Activated naive CD4-positive, alpha-beta T cell (primary cell): ENCODE data around the gene SUGP1.
"Not testable (repeated sequence)": the region's sequence is repeated elsewhere in the genome, so short reads cannot be mapped to it uniquely, and the experiment has no call there.

ENCODE experiments used
- DNase-seq, 4 experiments: peaks; one replicate each; lab custom pipeline; 2025; lab: John Stamatoyannopoulos, UW

SUGP1 gene

DNA sequence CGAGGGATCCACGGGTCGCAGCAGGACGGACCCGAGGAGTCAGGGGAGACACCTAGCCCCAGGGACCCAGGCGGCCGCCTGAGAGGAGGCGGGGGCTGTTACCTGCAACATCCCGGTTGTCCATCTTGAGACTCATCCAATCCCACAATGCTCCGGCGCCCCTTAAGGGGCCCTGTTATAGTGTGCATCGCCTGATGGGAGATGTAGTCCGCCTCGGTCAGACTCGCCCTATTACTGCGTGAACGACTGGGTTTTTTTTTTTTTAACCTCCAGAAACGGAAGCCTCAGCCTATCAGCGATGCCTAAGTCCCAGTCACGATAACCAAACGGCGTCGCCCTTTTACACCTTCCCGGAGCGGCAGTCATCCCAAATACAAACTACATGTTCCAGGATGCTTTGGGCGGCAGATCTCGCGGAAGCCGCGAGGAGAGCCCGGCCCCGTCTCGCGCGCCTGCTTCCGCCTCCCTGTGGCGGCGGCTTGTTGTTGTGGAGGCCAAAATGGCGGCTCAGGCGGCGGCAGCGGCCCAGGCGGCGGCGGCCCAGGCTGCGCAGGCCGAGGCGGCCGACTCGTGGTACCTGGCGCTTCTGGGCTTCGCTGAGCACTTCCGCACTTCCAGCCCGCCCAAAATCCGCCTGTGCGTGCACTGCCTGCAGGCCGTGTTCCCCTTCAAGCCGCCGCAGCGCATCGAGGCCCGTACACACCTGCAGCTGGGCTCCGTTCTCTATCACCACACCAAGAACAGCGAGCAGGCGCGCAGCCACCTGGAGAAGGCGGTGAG, at the start of gene SUGP1, which contains the start of gene MAU2:
Gene SUGP1 (minus strand): TSS at position 149 of the 780 bp plus-strand sequence. CDS start 13 bp downstream, at position 136.
Gene MAU2 (plus strand): TSS at position 469 of the 780 bp plus-strand sequence. CDS start 31 bp downstream, at position 500.
- DNase-seq, result peak; percentile 68 to 86 (median 72)

GRCh38 chr19:19368087-19368486, 47.8 kb upstream of the SUGP1 start:
- DNase-seq, result no peak

GRCh38 chr19:19366434-19367396, 46.4 kb upstream of the SUGP1 start:
- peak; percentile 21 to 62 (median 46) for DNase-seq

DNA sequence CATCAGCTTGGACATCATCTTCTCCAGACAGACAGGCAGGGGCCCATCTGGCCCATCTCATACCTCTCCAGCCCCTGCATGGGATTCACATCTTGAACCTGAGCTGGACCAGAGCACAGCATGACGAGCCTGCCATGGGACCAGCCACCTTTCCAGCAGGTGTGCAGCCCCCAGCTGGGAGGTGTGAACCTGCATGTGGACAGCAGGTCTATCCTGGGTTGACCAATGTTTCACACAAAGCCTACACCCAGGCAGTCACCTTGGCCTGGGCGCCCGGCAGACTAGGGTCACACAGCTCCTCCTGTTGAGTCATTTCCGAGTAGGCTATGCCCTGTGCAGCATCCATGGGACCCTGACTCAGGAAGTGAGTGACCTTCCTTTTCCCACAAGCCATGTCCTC, 41.8 kb upstream of the SUGP1 start:
- DNase-seq, result no peak

- peak; percentile 15 to 45 (median 31) for DNase-seq
These were observed 40.8 kb upstream of the SUGP1 start for GRCh38 chr19:19361075-19361594.

DNA sequence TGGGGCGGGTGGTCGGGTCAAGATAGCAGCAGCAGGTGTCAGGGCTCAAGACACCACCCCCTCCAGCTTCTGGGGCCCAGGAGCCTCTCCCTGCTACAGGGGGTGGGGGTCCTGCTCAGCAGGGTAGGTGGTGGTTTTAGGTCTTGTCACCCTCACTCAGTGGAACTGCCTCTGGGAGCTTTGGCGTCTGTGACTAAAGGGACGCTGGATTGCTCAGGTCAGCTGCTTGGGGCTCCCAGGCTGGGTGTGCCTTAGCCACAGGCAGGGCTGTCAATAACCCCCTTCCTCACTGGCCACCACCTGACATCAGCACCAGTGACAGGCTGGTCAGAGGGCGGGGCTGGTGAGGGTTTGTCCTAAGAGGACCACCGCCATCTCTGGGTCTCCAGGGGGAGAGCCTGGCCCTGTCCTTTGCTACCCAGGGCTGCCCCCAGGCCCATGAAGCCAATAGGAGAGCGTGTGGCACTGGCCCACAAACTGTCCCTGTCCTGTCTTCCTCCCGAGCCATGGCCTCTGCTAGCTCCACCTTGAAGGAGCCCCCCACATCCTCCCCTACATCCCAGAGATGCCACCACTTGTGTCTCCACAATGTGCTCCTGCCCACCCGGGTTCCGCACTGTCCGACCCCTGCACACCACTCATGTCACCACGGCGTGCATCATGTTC, 36.7 kb upstream of the SUGP1 start:
- no peak for DNase-seq

DNA sequence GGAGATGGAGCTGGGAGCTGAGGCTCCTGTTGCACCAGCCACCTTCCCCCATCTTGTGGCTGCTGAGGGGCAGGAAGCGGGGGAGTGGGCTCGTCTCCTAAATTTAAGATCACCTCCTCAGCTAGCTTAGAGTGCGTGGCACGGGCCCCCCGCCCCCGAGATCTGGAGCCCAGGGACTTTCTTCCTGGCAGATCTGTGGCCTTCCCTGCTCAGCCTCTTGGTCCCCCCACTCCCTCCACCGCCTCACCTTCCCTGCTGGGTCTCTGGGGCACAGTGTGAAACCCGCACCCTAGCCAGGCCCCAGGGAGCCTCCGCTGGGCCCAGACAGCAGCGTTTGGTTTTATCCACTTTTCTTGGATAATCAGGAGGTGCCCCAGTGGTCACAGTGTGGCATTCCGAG, 36.2 kb upstream of the SUGP1 start:
- DNase-seq, result no peak

DNA sequence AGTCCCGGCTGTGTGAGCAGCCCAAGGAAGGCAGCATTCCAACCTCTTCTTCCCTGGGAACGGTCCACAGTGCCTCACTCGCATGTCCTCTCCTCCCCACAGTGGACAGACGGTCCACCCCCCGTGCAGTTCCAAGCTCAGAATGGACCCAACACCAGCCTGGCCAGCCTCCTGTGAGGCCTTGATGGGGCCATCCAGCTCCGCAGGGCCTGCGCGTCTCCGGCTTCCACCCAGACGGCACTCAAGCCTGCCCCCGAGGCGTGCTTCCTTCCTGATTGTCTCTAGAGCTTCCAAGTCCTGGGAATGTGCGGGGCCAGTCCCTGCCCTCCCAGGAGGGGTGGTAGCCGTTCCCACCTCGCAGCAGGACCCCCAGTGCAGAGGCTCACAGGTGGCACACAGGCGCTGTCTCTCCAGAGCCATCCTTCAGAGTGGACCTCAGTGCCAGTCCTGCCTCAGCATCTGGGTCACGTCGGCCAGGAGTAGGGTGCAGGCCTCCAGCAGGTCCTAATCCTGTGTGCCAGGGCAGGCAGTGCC, 35.4 kb upstream of the SUGP1 start:
- DNase-seq, result no peak

DNA sequence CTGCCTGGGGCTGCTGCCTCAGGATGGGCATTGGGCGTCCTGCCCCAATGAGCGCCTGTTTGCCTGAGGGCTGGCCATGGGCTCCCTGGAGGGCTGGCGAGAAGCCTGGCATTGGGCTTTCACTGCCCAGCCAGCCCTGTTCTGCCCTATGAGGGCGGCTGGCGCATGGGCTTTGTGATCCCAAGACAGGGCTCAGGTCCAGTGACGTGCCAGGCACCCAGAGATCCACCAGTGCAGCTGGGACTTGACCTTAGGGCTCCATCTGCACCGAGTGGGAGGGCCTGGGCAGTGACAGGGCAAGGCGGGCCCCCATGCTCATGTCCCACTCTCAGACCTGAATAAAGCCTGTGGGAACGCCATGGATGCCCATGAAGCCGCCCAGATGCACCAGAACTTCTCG, 34.6 kb upstream of the SUGP1 start:
- no peak for DNase-seq

DNA sequence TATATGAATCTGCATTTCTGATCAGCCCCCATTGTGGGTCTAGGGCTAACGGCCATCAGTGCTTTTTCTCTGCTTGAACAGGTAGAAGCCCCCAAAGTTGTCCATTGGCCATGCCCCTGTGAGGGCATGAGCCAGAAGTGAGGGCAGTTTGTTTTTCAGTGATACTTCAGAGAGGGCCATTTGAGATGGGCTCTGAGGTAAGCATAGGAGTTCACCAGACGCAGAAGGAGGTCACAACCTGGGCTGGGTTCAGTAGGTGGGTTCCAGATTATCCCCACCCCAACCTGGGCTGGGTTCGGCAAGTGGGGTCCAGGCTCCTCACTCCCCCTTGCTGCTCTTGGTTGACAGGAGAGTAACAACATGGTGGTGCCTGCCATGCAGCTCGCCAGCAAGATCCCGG, 33.7 kb upstream of the SUGP1 start:
- DNase-seq, result no peak

DNA sequence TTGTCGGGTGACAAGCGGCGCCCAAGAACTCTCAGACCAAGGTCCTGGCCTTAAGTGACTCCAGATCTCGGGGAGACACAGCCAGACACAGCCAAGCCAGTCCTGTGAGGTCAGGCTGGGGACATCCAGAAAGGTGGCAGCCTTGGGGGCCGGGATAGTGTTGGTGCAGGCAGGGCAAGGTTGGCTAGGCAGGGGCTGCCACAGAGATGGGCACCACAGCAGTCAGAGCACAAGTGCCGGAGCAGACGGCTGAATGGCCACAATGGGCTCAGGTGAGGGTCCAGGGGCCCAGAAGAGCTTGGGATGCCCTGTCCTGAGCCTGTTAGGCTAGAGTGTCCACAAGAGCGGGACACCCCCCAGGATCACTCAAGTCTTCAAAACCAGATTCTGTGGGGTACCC, 32.5 kb upstream of the SUGP1 start:
- no peak for DNase-seq

DNA sequence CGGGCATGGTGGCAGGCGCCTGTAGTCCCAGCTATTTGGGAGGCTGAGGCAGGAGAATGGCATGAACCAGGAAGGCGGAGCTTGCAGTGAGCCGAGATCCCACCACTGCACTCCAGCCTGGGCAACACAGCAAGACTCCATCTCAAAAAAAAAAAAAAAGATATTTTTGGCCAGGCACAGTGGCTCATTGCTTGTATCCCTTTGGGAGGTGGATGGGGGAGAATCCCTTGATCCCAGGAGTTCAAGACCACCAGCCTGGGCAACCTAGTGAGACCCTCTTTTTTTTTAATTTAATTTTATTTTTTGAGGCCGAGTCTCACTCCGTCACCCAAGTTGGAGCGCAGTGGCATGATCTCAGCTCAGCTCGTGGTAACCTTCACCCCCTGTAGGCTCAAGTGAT, 30.4 kb upstream of the SUGP1 start:
- DNase-seq, result not testable (repeated sequence)

GRCh38 chr19:19349365-19349764, 29.1 kb upstream of the SUGP1 start:
- DNase-seq, result no peak

- DNase-seq, result no peak
These were observed 28.0 kb upstream of the SUGP1 start for GRCh38 chr19:19348266-19348665.

DNA sequence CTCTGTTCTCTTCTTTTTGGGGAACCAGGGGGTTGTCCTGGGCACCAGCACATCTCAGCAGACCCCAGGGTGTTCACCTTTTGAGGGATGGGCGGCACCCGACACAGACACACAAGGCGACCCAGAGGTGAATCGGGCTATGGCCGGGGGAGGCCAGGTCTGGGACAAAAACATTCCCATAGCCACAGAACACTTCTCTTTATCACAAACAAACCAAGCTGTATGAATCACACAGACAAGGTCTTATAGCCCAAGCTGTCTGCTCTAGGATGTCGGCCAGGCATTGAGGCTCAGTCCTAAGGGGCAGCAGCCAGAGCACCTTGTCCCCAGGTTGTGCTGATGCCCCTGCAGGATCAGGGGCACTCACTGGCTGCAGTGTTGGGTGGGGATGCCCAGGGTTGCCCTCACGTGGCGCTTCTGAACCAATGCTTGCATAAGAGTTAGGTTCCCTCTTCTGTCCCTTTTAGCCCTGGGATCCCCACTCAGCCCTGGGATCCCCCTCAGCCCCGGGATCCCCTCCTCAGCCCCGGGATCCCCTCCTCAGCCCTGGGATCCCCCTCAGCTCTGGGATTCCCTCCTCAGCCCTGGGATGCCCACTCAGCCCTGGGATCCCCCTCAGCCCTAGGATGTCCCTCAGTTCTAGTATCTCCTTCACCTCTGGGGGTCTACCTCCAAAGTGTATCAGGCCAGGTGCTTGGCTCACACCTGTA, 27.2 kb upstream of the SUGP1 start:
- no peak for DNase-seq

- DNase-seq, result no peak
These were observed 25.7 kb upstream of the SUGP1 start for GRCh38 chr19:19345970-19346369.

DNA sequence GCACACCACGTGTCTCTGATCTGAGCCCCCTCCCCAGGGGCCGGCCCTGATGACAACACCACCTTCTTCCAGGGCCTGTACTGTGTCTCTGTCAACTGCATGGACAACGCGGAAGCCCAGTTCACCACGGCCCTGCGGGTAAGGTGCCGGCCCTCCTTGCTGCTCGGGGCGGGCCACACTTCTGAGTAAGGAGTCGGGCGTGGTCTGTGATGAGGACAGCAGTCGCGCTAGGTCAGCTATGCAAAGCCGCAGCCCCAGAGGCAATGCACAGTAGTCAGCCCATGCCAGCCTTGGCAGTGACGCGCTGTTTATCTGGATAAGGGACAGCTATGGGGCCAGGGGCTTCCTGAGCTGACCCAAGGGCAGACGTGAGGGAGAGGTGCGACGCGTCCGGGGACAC, 24.9 kb upstream of the SUGP1 start:
- no peak for DNase-seq

DNA sequence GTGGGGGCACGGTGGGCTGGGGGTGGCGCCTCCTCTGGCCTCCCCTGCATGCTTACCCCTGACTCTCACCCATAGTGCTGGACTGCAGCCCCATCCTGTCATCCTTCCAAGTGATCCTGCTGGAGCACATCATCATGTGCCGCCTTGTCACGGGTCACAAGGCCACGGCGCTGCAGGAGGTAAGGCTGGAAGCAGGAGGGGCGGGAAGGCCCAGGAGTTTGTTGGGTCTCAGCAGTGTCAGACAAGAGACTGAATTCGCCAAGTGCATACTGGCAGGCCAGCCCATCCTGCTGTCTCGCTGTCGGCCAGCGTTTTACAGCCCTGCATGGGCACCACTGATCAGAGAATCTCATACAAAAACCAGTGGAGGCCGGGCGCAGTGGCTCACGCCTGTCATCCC, 23.5 kb upstream of the SUGP1 start:
- no peak for DNase-seq

- no peak for DNase-seq
These were observed 22.7 kb upstream of the SUGP1 start for GRCh38 chr19:19343016-19343362.

DNA sequence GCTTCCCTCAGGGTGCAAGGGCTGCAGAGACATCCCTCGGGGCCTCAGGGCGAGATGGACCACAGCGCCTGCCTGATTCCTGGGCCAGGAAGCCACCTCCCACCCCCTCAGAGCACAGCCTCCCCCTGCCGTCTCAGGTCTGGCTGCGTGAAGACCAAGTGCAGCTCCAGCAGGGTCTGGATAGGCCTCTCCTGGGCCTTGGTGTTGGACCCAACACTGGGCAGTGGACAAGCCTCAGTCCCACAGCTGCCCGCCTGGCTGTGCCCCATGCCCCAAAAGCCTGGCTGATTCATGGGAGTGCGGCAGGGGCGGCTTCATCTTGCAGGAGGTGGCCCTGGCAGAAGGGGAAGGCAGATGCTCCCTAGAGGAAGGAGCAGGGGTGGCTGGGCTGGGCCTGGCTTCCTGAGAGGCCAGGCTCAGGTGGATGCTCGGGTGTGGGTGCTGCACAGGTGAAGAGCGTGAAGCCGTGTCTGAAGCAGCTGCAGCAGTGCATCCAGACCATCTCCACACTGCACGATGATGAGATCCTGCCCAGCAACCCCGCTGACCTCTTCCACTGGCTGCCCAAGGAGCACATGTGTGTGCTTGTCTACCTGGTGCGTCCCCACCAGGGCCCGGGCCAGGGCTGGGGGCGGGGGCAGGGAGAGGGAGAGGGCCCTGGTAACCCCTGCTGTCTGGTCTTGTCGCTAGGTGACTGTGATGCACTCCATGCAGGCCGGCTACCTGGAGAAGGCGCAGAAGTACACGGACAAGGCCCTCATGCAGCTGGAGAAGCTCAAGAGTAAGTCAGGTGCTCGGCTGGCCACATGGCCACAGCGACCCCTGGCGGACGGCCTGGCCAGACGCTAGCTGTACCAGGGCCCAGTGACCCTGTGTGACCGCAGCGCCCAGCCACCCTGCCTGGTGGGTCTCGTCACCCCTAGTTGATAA, 22.0 kb upstream of the SUGP1 start:
- DNase-seq, result no peak
